Mesenteric fat pad (tissue), 1 donor: ENCODE data around the gene INPP5A. TPM values are rescaled to one million over a fixed set of nuclear protein-coding genes. Genes with fewer than 3 reads are reported as not detected.

Experiments used
- DNase-seq: peaks from one replicate; pipeline ENCODE4 v3.0.0-alpha.2; 2020; ENCODE audit warnings: low spot score
- total RNA-seq: library from RNA; stranded (reverse); fragmentation: NEBNext Ultra II Directional; extraction: Animal tissue kit (Norgen Biotek cat#: 25700); gene quantifications from one replicate; pipeline ENCODE4 v1.2.1, GENCODE V29; 2021
- donor health status: DM: yes; HTN: yes; CAD: no.

Gene INPP5A
- total RNA-seq, 1 donor from 2014 or later = 30.5 TPM

GRCh38 chr10:132610071-132610701 lies 72.6 kb downstream of the INPP5A start:
- no peak for DNase-seq

GRCh38 chr10:132611026-132611910 lies 73.7 kb downstream of the INPP5A start:
- no peak for DNase-seq

DNA sequence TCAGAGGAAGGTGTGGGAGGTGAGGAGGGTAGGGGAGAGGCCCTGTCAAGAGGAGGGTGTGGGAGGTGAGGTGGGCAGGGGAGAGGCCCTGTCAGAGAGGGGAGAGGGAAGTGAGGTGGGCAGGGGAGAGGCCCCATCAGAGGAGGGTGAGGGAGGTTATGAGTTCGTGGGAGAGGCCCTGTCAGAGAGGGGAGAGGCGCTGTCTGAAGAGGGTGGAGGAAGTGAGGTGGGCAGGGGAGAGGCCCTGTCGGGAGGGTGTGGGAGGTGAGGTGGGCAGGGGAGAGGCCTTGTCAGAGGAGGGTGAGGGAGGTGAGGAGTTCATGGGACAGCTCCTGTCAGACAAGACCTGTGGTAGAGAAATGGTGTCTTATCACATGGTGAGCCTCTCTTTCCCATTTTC lies 74.4 kb downstream of the INPP5A start:
- DNase-seq = no peak

GRCh38 chr10:132612571-132613504 lies 75.3 kb downstream of the INPP5A start:
- DNase-seq = peak; percentile 62

- DNase-seq = peak; percentile 68
These were observed 76.2 kb downstream of the INPP5A start for GRCh38 chr10:132613566-132614348.

GRCh38 chr10:132614431-132615340 lies 77.1 kb downstream of the INPP5A start:
- peak; percentile 78 for DNase-seq

DNA sequence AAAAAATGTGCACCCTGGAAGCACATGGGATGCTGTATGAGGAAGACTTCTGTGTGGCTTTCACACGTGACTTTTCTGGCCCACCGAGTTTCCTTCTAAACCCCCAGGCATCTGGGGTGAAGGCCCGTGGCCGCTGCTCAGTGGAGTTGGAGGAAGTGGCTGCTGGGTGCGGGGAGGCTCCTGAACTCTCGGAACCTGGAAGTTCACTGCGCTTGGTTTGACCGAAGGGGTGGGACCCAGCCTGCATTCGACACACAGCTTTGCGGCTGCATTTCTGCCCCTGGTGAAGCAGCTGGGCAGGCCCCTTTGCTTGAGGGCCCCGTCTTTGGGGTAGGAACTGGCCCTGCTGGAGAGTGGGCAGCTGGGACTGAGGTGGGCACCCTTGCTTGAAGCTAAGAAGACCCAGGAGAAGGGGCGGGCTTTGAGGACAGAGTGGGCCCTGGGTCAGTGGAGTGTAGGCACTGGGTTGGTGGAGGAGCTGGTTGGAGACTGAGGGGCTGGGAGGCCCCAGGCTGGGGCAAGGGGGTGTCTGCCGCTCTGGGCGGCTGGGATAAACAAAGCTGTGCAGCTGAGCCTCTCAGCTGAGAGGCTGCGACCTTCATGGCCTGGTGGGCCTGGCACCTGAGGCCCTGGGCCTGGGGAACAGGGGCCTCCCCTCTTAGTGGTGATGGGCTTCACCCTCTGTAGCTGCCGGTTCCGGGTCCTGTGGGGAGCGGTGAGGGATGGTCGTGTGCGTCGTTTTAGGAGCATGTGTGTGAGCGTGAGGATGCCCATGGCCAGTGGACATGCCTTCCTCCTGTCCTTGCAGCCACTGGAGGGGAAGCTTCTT lies 78.0 kb downstream of the INPP5A start:
- DNase-seq = peak; percentile 81

DNA sequence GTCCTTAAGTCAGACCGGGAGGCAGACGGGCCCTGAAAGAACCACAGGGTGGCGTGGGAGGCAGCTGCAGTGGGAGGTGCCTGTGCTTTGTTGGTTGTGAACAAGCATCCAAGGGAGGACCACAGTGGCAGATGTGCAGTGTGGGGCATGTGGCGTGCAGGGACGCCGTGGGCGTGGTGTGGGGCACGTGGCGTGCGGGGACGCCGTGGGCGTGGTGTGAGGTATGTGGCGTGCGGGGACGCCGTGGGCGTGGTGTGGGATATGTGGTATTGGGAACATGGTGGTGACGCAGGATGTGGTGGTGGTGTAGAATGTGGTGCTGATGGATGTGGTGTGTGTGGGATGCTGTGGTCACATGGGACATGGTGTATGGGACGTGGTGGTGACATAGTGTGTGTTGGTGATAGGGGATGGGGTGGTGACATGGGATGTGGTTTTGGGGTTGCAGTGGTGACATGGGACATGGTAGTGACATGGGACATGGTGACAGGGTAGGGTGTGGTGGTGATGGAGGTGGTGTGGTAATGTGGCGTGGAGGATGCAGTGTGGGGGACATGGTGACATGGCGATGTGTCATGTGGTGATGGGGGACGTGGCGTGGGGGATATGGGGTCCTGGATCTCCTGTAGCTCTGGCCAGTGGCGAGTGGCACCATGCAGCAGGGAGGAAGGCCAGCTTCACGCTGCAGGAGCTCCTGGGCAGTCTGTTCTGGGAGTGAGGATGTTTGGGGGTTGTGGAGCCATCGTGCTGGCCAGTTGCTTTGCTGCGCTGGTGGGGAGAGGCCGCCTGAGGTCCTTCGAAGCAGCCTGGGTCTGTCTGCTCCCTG lies 78.8 kb downstream of the INPP5A start:
- DNase-seq = peak; percentile 88

- peak; percentile 78 for DNase-seq
These were observed 79.6 kb downstream of the INPP5A start for GRCh38 chr10:132616996-132617736.

DNA sequence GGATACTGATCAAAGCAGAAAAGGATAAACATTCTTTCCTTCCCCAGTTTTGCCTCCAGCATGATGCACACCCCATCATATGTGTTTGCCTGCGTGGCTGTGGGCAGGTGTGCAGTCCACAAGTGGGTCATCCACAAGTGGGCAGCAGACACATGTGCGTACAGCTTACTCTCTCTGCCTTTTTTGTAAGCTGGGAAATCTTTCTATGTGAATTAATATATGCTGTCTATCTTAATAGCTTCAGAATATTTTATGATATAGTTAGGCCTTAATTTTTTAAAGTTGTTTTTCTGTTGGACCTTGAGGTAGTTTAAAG lies 80.1 kb downstream of the INPP5A start:
- no peak for DNase-seq

- DNase-seq = no peak
These were observed 80.8 kb downstream of the INPP5A start for GRCh38 chr10:132618158-132618919.

DNA sequence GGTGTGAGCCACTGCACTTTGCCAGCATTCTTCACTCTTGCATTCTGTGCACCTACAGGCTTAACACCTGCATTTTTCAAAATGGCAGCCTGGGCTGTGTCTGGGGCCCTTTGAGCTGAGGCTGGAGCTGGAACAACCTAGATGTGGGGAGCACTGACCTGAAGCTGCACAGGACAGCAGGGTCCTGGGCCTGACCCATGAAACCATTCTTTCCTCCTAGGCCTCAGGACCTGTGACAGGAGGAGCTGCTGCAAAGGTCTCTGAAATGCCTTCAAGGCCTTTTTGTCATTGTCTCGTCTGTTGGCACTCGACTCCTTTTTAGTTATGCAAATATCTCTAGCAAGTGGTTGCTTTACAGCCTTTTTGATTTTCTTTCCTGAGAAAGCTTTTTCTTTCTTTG lies 82.3 kb downstream of the INPP5A start:
- DNase-seq = no peak

GRCh38 chr10:132624061-132624846 lies 86.7 kb downstream of the INPP5A start:
- no peak for DNase-seq

GRCh38 chr10:132624847-132625471 lies 87.4 kb downstream of the INPP5A start:
- peak; percentile 86 for DNase-seq
